Heart right ventricle (tissue), 16 donors: Measurements from ENCODE around the gene STAT2. TPM values are rescaled to one million over a fixed set of nuclear protein-coding genes. Genes with fewer than 3 reads are reported as not detected.
A peak's percentile ranks its signal among the peaks of the same experiment; 100 is the strongest.

Source experiments
- ATAC-seq, 8 donors: fragments of 200-7000 bp; cut with Tn5 transposase; one replicate each; pipeline ENCODE4 v1.9.1; 2020; ENCODE audit warnings: mild to moderate bottlenecking in 8 of 8, moderate library complexity in 8 of 8, moderate number of reproducible peaks in 1 of 8
- DNase-seq, 2 donors: peaks; one replicate each; pipeline ENCODE4 v3.0.0-alpha.2; 2020
- H3K27ac ChIP-seq, 10 donors: fragments of 200-600 bp; sonication (generic) in 2 of 10; one replicate each; pipeline versions ENCODE4 v1.5.0 to v1.8.0; 2020 to 2022; ENCODE audit warnings: mild to moderate bottlenecking in 3 of 10
- H3K27me3 ChIP-seq, 7 donors: fragments of 200-600 bp; one replicate each; pipeline ENCODE4 v1.8.0; 2021 to 2022; ENCODE audit warnings: mild to moderate bottlenecking in 2 of 7
- H3K36me3 ChIP-seq, 9 donors: fragments of 200-600 bp; sonication (generic) in 1 of 9; one replicate each; pipeline versions ENCODE4 v1.5.0 to v1.8.0; 2020 to 2022; ENCODE audit warnings: mild to moderate bottlenecking in 2 of 9
- H3K4me1 ChIP-seq, 9 donors: fragments of 200-600 bp; sonication (generic) in 1 of 9; one replicate each; pipeline versions ENCODE4 v1.5.0 to v1.8.0; 2020 to 2022; ENCODE audit warnings: mild to moderate bottlenecking in 4 of 9
- H3K4me3 ChIP-seq, 10 donors: fragments of 200-600 bp; sonication (generic) in 2 of 10; one replicate each; pipeline versions ENCODE4 v1.5.0 to v1.8.0; 2020 to 2022; ENCODE audit warnings: mild to moderate bottlenecking in 7 of 10, moderate library complexity in 2 of 10
- H3K9me3 ChIP-seq, 11 donors: fragments of 200-600 bp in 10 of 11; sonication (generic) in 2 of 11; one replicate each; pipeline versions ENCODE4 v1.5.0 to v1.8.0; 2013 to 2022; ENCODE audit warnings: mild to moderate bottlenecking in 2 of 11, control low read depth in 1 of 11, moderate library complexity in 1 of 11
- CTCF ChIP-seq, 9 donors: fragments of 200-600 bp; sonication (generic) in 2 of 9; IDR thresholded peaks; one replicate each; pipeline versions ENCODE4 v1.5.0 to v1.8.0; 2021 to 2022; ENCODE audit warnings: antibody characterized with exemption in 9 of 9, mild to moderate bottlenecking in 5 of 9, moderate library complexity in 1 of 9
- WGBS, 2 donors: extraction: QIAGEN DNeasy Blood & Tissue Kit; methylation state at CpG; one replicate each; pipeline ENCODE4 v1.1.7; 2013; ENCODE audit warnings: inconsistent platforms in 1 of 2; 5-methylcytosine and 5-hydroxymethylcytosine counted together
- intact Hi-C, 10 donors: fragments of 100-400 bp; cut with DNase I; formaldehyde crosslinking; loops; one replicate each; pipeline versions ENCODE4 v1.11.1 to v1.14.2; 2022
- polyA plus RNA-seq, 2 donors: library from polyadenylated mRNA; stranded (reverse); fragments of 200-250 nt; gene quantifications; one replicate each; pipeline ENCODE4 v1.2.3, GENCODE V29; 2013
- total RNA-seq, 10 donors: library from RNA; stranded (reverse); fragmentation: NEBNext Ultra II Directional in 3 of 10; extraction: Animal tissue kit (Norgen Biotek cat#: 25700) in 3 of 10; gene quantifications; one replicate each; pipeline versions ENCODE4 v1.2.1 to v1.2.4, GENCODE V29; 2021 to 2023
- donor health status: Arrhythmogenic right ventricular cardiomyopathy.
- donor health status: ischemic (EF 13 %, LVEDD 7.1; RV severe dilation, severe dysfunction).
- donor health status: healthy with polysubstance abuse.
- donor health status: DM: no; HTN: yes; CAD: no.
- donor health status: DM: no; HTN: no; CAD: no.
- donor health status: ischemic (EF 25% LVEDD 6.9; RV normal size, moderate dysfunction).
- donor health status: ischemic (EF 25% LVEDD 5.7; RV mildly dilated, moderate dysfunction).
- donor health status: healthy.
- donor health status: DM: yes; HTN: yes; CAD: no.
- donor health status: Ischemic cardiomyopathy.
- donor health status: ischemic (EF 35%, LVEDD 5.7; RV mildly dilated, moderate dysfunction).
- donor health status: nonischemic (EF 11% LVEDD 7.7; RV severe dilation, severe dysfunction).
- donor health status: DM: yes; HTN: yes; CAD: no.
- donor health status: PGD.
- donor health status: ischemic (EF 29% LVEDD 5.4; RV normal size, mild dysfunction).
- donor health status: nonischemic (EF 23%, LVEDD 6.1; RV moderate dilation, normal function).

STAT2 gene
- total and polyA plus RNA-seq, 12 donors = 16.9 to 107 (median 38.7) TPM

GRCh38 chr12:56304276-56304675 is 55.6 kb downstream of the STAT2 start:
- ATAC-seq (no peak), DNase-seq (no peak)
- Histone ChIP-seq H3K27ac (no peak overlapping the region), H3K36me3 (peaks cover 0 to 62% (median 20%) of the 10 kb centered on the region in 9 donors), H3K4me1 (peaks cover 8 to 31% (median 24%) of the 10 kb centered on the region in 9 donors), H3K9me3 (no peaks in the 10 kb centered on the region), H3K4me3 (no peak overlapping the region), H3K27me3 (no peaks in the 10 kb centered on the region)
- 96 to 99% methylated on average over 3 of the region's 3 CpGs for WGBS, 2 donors
- no peak for TF ChIP-seq CTCF (IDR thresholded peaks at IDR 0.05)
- intact Hi-C loops = no loop called here

- Histone ChIP-seq H3K27ac (peak overlapping the region; percentile 87 to 100 (median 96)), H3K9me3 (no peaks in the 10 kb centered on the region), H3K36me3 (peaks cover 0 to 56% (median 4%) of the 10 kb centered on the region in 9 donors), H3K4me1 (peaks cover 19 to 66% (median 57%) of the 10 kb centered on the region in 9 donors), H3K27me3 (no peaks in the 10 kb centered on the region), H3K4me3 (peak overlapping the region; percentile 23 to 99 (median 84))
- intact Hi-C loops = loop anchor here in 2 of 10 donors (2.0 kb wide), 2 partner anchors 16 to 34 kb away; partner anchors contain the start of gene COQ10A (in 2 of the 2)
- no peak for TF ChIP-seq CTCF (IDR thresholded peaks at IDR 0.05)
- 23 to 27% methylated on average over 21 of the region's 21 CpGs for WGBS, 2 donors
- ATAC-seq (peak; percentile 3 to 29 (median 18)), DNase-seq (no peak)
Measured at GRCh38 chr12:56300644-56301464, 59.1 kb downstream of the STAT2 start.

GRCh38 chr12:56299853-56300643 is 59.9 kb downstream of the STAT2 start, which contains the start of gene CS:
Gene CS (minus strand): TSS chr12:56300330. CDS start chr12:56300201, 129 bp downstream.
- ATAC-seq (peak; percentile 97 to 99 (median 98)), DNase-seq (peak; percentile 98 to 99)
- H3K9me3 ChIP-seq = no peaks in the 10 kb centered on the region
- H3K36me3 ChIP-seq = peaks cover 0 to 56% (median 4%) of the 10 kb centered on the region in 9 donors
- H3K27me3 ChIP-seq = no peaks in the 10 kb centered on the region
- H3K27ac ChIP-seq = peak within 1 kb of the TSS; percentile 87 to 100 (median 96)
- TF ChIP-seq CTCF (IDR thresholded peaks at IDR 0.05) = no peak
- intact Hi-C loops = loop anchor here in 2 of 10 donors (2.0 kb wide), 2 partner anchors 17 to 33 kb away; partner anchors contain the start of gene COQ10A (in 2 of the 2)
- H3K4me1 ChIP-seq = peaks cover 19 to 72% (median 58%) of the 10 kb centered on the region in 9 donors
- peak within 1 kb of the TSS; percentile 68 to 99 (median 84) for H3K4me3 ChIP-seq
- 0% methylated on average over 62 to 63 of the region's 63 CpGs for WGBS, 2 donors

- ATAC-seq = peak in 7 of 8 donors; percentile 2 to 23 (median 3)
- Histone ChIP-seq H3K4me1 (peaks cover 19 to 79% (median 62%) of the 10 kb centered on the region in 9 donors), H3K27ac (peak overlapping the region; percentile 87 to 100 (median 96)), H3K36me3 (peaks cover 0 to 54% (median 4%) of the 10 kb centered on the region in 9 donors), H3K27me3 (no peaks in the 10 kb centered on the region), H3K9me3 (no peaks in the 10 kb centered on the region), H3K4me3 (peak overlapping the region; percentile 68 to 99 (median 84))
- DNase-seq = no peak
- intact Hi-C loops = no loop called here
- 1 to 2% methylated on average over 10 of the region's 10 CpGs for WGBS, 2 donors
- TF ChIP-seq CTCF (IDR thresholded peaks at IDR 0.05) = no peak
Measured at GRCh38 chr12:56299308-56299852, 60.5 kb downstream of the STAT2 start.
